H9 (cell line): ENCODE results near the gene ACSL4. TPM values are rescaled to one million over a fixed set of nuclear protein-coding genes. Genes with fewer than 3 reads are reported as not detected.

ENCODE experiments used
- DNase-seq: peaks from one replicate; pipeline ENCODE4 v3.0.0-alpha.2; 2017
- H2AFZ ChIP-seq: one replicate; pipeline ENCODE4 v1.6.1; 2013; ENCODE audit warnings: mild to moderate bottlenecking, low read length, control low read depth, moderate library complexity
- H2AK5ac ChIP-seq: 2 replicates; pipeline ENCODE4 v1.6.1; 2013; ENCODE audit warnings: low read length, control low read depth, mixed read lengths; ENCODE audit not compliant: insufficient read length
- H2BK120ac ChIP-seq: one replicate; pipeline ENCODE4 v1.6.1; 2013; ENCODE audit warnings: low read depth, mild to moderate bottlenecking, low read length, control low read depth, inconsistent platforms; ENCODE audit not compliant: poor library complexity, severe bottlenecking
- H2BK12ac ChIP-seq: 2 replicates; pipeline ENCODE4 v1.6.1; 2013; ENCODE audit warnings: low read length, control low read depth, mixed read lengths, low read depth; ENCODE audit not compliant: insufficient read length
- H2BK15ac ChIP-seq: 2 replicates; pipeline ENCODE4 v1.6.1; 2013; ENCODE audit warnings: low read depth, low read length, control low read depth
- H2BK20ac ChIP-seq: one replicate; pipeline ENCODE4 v1.6.1; 2013; ENCODE audit warnings: low read depth, mild to moderate bottlenecking, low read length, control low read depth, inconsistent platforms; ENCODE audit not compliant: poor library complexity, severe bottlenecking
- H2BK5ac ChIP-seq: 2 replicates; pipeline ENCODE4 v1.6.1; 2013; ENCODE audit warnings: low read length, control low read depth, mixed read lengths; ENCODE audit not compliant: insufficient read length
- H3K14ac ChIP-seq: 2 replicates; pipeline ENCODE4 v1.6.1; 2013; ENCODE audit warnings: low read length, control low read depth; ENCODE audit not compliant: insufficient read depth
- H3K18ac ChIP-seq: 2 replicates; pipeline ENCODE4 v1.6.1; 2013; ENCODE audit warnings: low read depth, mild to moderate bottlenecking, mixed read lengths, low read length, control low read depth; ENCODE audit not compliant: insufficient read length
- H3K23ac ChIP-seq: 2 replicates; pipeline ENCODE4 v1.6.1; 2013; ENCODE audit warnings: low read length, control low read depth, mixed read lengths, low read depth; ENCODE audit not compliant: insufficient read length
- H3K23me2 ChIP-seq: 2 replicates; pipeline ENCODE4 v1.6.1; 2013; ENCODE audit warnings: low read depth, mild to moderate bottlenecking, mixed read lengths, low read length, control low read depth; ENCODE audit not compliant: insufficient read length, poor library complexity, severe bottlenecking
- H3K27ac ChIP-seq: 2 replicates; pipeline ENCODE4 v1.5.1; 2013; ENCODE audit warnings: low read length, control low read depth, mixed read lengths, low read depth; ENCODE audit not compliant: insufficient read length
- H3K27me3 ChIP-seq: 2 replicates; pipeline ENCODE4 v1.6.1; 2013; ENCODE audit warnings: low read length, control low read depth, inconsistent platforms; ENCODE audit not compliant: insufficient read depth
- H3K4ac ChIP-seq: 2 replicates; pipeline ENCODE4 v1.6.1; 2013; ENCODE audit warnings: low read depth, mild to moderate bottlenecking, control low read depth, inconsistent platforms, low read length, moderate library complexity
- H3K4me1 ChIP-seq: 2 replicates; pipeline ENCODE4 v1.6.1; 2013; ENCODE audit warnings: low read length, control low read depth, inconsistent platforms; ENCODE audit not compliant: insufficient read depth
- H3K4me2 ChIP-seq: 2 replicates; pipeline ENCODE4 v1.6.1; 2013; ENCODE audit warnings: low read length, control low read depth, mixed read lengths; ENCODE audit not compliant: insufficient read length, insufficient read depth
- H3K56ac ChIP-seq: 2 replicates; pipeline ENCODE4 v1.6.1; 2013; ENCODE audit warnings: low read depth, mild to moderate bottlenecking, mixed read lengths, low read length, control low read depth; ENCODE audit not compliant: insufficient read length
- H3K79me1 ChIP-seq: 2 replicates; pipeline ENCODE4 v1.6.1; 2013; ENCODE audit warnings: low read depth, mild to moderate bottlenecking, moderate library complexity, low read length, control low read depth, inconsistent platforms; ENCODE audit not compliant: insufficient read depth, poor library complexity, severe bottlenecking
- H3K79me2 ChIP-seq: 2 replicates; pipeline ENCODE4 v1.6.1; 2013; ENCODE audit warnings: low read length, control low read depth, inconsistent platforms; ENCODE audit not compliant: insufficient read depth
- H3K9ac ChIP-seq: 2 replicates; pipeline ENCODE4 v1.6.1; 2013; ENCODE audit warnings: low read length, control low read depth, mixed read lengths; ENCODE audit not compliant: insufficient read length; ENCODE audit errors: extremely low read depth
- H3K9me3 ChIP-seq: one replicate; pipeline ENCODE4 v1.6.1; 2013; ENCODE audit warnings: low read depth, low read length, inconsistent platforms; ENCODE audit not compliant: control insufficient read depth
- H3T11ph ChIP-seq: one replicate; pipeline ENCODE4 v1.6.1; 2013; ENCODE audit warnings: mild to moderate bottlenecking, low read length, control low read depth, inconsistent platforms
- H4K20me1 ChIP-seq: one replicate; pipeline ENCODE4 v1.6.1; 2013; ENCODE audit not compliant: control insufficient read depth, insufficient read length, insufficient read depth
- H4K5ac ChIP-seq: 2 replicates; pipeline ENCODE4 v1.6.1; 2013; ENCODE audit warnings: low read depth, mild to moderate bottlenecking, mixed read lengths, low read length, control low read depth; ENCODE audit not compliant: insufficient read length
- H4K8ac ChIP-seq: replicated peaks from 2 replicates; pipeline ENCODE4 v1.6.1; 2013; ENCODE audit warnings: low read length, control low read depth, mixed read lengths, low read depth; ENCODE audit not compliant: insufficient read length
- H4K91ac ChIP-seq: 2 replicates; pipeline ENCODE4 v1.6.1; 2013; ENCODE audit warnings: low read depth, mild to moderate bottlenecking, moderate library complexity, mixed read lengths, low read length, control low read depth; ENCODE audit not compliant: insufficient read length
- H3K27ac Mint-ChIP-seq, 3 experiments: 2 replicates in 2 of 3; 3 replicates in 1 of 3; pipeline ENCODE4 v1.8.0; 2020 to 2021; ENCODE audit warnings: mixed read lengths in 3 of 3, mild to moderate bottlenecking in 1 of 3, moderate library complexity in 1 of 3
- H3K27me3 Mint-ChIP-seq: 2 replicates; pipeline ENCODE4 v1.8.0; 2021; ENCODE audit warnings: low read depth, mild to moderate bottlenecking, moderate library complexity, mixed read lengths
- H3K36me3 Mint-ChIP-seq, 3 experiments: 2 replicates in 2 of 3; 3 replicates in 1 of 3; pipeline ENCODE4 v1.8.0; 2020 to 2021; ENCODE audit warnings: low read depth in 3 of 3, mixed read lengths in 3 of 3; ENCODE audit not compliant: insufficient read depth in 1 of 3
- H3K4me1 Mint-ChIP-seq, 2 experiments: 2 replicates each; pipeline ENCODE4 v1.8.0; 2020; ENCODE audit warnings: mixed read lengths in 2 of 2
- H3K4me3 Mint-ChIP-seq, 2 experiments: 2 replicates in 1 of 2; 3 replicates in 1 of 2; pipeline ENCODE4 v1.8.0; 2020 to 2021; ENCODE audit warnings: mild to moderate bottlenecking in 2 of 2, mixed read lengths in 2 of 2, moderate library complexity in 1 of 2
- H3K9me3 Mint-ChIP-seq, 2 experiments: 2 replicates in 1 of 2; 3 replicates in 1 of 2; pipeline ENCODE4 v1.8.0; 2020; ENCODE audit warnings: mild to moderate bottlenecking in 2 of 2, mixed read lengths in 2 of 2, moderate library complexity in 1 of 2
- WGBS: extraction: QIAGEN DNeasy Blood & Tissue Kit; methylation state at CpG from one replicate; pipeline ENCODE4 v1.1.7; 2013; ENCODE audit warnings: missing lambda C conversion rate, low lambda C conversion rate, mixed read lengths; ENCODE audit not compliant: insufficient read length; ENCODE audit errors: extremely low coverage; 5-methylcytosine and 5-hydroxymethylcytosine counted together
- total RNA-seq: library from RNA; stranded (reverse); gene quantifications from 2 replicates; pipeline ENCODE4 v1.2.1, GENCODE V29; 2021
- TF ChIP-seq, protein P1 (sequence below): fragments of 200-600 bp; sonication (generic); conservative IDR thresholded peaks from 3 replicates; pipeline ENCODE4 v1.8.0; 2021; ENCODE audit warnings: antibody characterized with exemption, mild to moderate bottlenecking

ACSL4 gene
- total RNA-seq, 1 experiment from 2014 or later = 41.6 TPM

DNA sequence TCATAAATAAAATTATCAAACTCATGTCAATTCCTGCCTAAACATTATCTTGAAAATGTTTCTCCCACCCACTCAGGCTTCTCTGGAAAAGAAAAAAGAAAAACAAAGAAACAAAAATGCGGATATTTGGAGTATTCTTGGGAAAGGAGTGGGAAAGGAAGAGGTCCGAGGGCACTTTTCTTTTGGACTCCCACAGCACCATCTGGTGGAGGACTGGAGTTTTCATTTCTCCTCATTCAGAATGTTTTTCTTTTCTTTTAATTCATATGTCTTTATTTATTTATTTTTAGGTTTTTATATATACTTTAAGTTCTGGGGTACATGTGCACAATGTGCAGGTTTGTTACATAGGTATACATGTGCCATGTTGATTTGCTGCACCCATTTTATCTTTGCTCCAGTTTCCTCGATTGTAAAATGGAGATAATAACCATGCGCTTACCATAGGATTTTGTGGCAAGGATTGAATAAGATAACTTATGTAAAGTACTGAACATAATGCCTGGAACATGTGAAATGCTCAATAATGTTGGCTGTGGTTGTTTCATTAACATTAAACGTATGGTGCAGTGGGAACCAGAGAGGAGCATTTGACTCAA, 100.1 kb downstream of the ACSL4 start:
- H2BK20ac ChIP-seq = no peak overlapping the region
- no CpG with 5 or more reads among the region's 5 CpGs for WGBS
- H3K56ac ChIP-seq = no peak overlapping the region
- H3K14ac ChIP-seq = no peak overlapping the region
- no peaks in the 10 kb centered on the region for H3K79me2 ChIP-seq
- no peak overlapping the region for H2BK5ac ChIP-seq
- H3K4me1 Mint-ChIP-seq = peaks cover 3 to 6% of the 10 kb centered on the region in 2 experiments; a peak in 2 of 4 replicates
- no peak overlapping the region for H4K8ac ChIP-seq
- H3K79me1 ChIP-seq = no peaks in the 10 kb centered on the region
- no peaks in the 10 kb centered on the region; a peak in 1 of 5 replicates for H3K9me3 Mint-ChIP-seq
- H3K36me3 Mint-ChIP-seq = peaks cover 0 to 4% (median 0%) of the 10 kb centered on the region in 3 experiments; a peak in 3 of 7 replicates
- H3K18ac ChIP-seq = no peak overlapping the region
- no peak overlapping the region for H2BK12ac ChIP-seq
- H3T11ph ChIP-seq = no peak overlapping the region
- H2AFZ ChIP-seq = no peak overlapping the region
- no peaks in the 10 kb centered on the region for H3K4me1 ChIP-seq
- no peak overlapping the region for H3K27ac Mint-ChIP-seq
- DNase-seq = peak; percentile 33
- H3K27ac ChIP-seq = no peak overlapping the region
- H3K27me3 Mint-ChIP-seq = no peaks in the 10 kb centered on the region; the same call in 1 of the 2 replicates
- H2BK15ac ChIP-seq = no peak overlapping the region
- H3K4ac ChIP-seq = no peak overlapping the region
- no peaks in the 10 kb centered on the region for H3K27me3 ChIP-seq
- no peak overlapping the region for H3K23ac ChIP-seq
- TF ChIP-seq, protein P1, sequence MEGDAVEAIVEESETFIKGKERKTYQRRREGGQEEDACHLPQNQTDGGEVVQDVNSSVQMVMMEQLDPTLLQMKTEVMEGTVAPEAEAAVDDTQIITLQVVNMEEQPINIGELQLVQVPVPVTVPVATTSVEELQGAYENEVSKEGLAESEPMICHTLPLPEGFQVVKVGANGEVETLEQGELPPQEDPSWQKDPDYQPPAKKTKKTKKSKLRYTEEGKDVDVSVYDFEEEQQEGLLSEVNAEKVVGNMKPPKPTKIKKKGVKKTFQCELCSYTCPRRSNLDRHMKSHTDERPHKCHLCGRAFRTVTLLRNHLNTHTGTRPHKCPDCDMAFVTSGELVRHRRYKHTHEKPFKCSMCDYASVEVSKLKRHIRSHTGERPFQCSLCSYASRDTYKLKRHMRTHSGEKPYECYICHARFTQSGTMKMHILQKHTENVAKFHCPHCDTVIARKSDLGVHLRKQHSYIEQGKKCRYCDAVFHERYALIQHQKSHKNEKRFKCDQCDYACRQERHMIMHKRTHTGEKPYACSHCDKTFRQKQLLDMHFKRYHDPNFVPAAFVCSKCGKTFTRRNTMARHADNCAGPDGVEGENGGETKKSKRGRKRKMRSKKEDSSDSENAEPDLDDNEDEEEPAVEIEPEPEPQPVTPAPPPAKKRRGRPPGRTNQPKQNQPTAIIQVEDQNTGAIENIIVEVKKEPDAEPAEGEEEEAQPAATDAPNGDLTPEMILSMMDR = peak; percentile 88
- no peaks in the 10 kb centered on the region for H3K9me3 ChIP-seq
- no peak overlapping the region for H3K4me3 Mint-ChIP-seq
- H3K9ac ChIP-seq = no peak overlapping the region
- H4K5ac ChIP-seq = no peak overlapping the region
- H3K23me2 ChIP-seq = no peaks in the 10 kb centered on the region
- no peak overlapping the region for H2AK5ac ChIP-seq
- H4K20me1 ChIP-seq = no peaks in the 10 kb centered on the region
- no peak overlapping the region for H4K91ac ChIP-seq
- H2BK120ac ChIP-seq = no peak overlapping the region
- H3K4me2 ChIP-seq = no peak overlapping the region
